HG02759 (cell line): ENCODE measurements around the gene NLGN4X.

Experiments
- ATAC-seq: cut with Tn5 transposase; IDR thresholded peaks from one replicate; pipeline ENCODE4 v1.9.1; 2021; ENCODE audit warnings: mild to moderate bottlenecking, moderate library complexity; ENCODE audit not compliant: unreplicated experiment

Gene NLGN4X

DNA sequence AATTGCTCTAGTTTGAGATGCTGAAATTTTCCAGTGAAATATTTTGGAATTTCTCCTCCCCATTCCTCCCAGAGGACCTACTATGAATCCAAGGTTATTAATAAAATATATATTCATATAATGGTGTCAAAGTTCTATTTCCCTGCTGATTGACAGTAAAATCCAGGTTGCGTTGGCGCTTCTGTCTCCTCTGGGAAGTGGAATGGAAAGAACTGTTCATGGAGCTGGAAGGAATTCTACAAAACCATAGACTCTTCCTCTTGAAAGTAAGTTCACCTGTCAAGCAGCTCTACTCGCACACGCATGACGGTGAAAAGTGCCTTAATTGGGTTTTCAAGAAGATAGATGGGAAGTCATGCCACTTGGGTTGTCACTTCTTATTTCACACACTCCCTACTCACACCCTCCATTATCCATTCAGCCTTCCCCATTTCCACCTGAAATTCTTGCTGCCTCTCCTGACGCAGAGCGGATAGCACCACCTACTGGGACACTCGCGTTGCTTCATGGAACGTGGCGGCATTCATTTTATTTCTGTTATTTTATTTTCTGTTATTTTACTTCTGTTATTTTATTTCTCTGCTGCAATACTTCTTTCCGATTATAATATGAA lies 351.6 kb downstream of the NLGN4X start:
- ATAC-seq: no peak

DNA sequence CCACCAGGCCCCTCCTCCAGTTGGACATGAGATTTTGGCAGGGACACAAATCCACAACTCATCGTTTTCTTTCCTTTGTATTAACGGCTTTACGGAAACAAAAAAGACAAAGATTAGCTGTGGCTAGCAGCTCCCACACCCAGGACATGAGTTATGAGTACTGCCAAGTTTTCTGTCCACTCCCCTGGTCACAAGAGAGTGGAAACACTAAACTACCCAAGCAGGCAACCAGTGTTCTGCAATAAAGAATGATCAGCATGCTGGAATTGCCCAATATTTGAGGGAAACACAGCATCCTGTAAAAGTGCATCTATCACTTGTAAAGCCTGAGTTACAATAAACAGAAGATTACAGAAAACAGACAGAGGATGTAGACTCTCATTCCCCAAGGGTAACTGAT lies 358.4 kb downstream of the NLGN4X start:
- ATAC-seq: no peak

DNA sequence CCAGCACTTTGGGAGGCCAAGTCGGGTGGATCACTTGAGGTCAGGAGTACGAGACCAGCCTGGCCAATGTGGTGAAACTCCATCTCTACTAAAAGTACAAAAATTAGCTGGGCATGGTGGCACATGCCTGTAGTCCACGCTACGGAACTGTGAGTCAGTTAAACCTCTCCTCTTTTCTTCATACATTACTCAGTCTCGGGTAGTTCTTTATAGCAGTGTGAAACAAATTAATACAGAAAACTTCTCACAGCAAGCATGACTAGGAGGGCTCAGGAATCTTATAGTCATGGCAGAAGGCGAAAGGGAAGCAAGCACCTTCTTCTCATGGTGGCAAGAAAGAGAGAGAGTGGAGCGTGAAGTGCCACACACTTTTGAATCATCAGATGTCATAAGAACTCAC lies 358.9 kb downstream of the NLGN4X start:
- no peak for ATAC-seq

DNA sequence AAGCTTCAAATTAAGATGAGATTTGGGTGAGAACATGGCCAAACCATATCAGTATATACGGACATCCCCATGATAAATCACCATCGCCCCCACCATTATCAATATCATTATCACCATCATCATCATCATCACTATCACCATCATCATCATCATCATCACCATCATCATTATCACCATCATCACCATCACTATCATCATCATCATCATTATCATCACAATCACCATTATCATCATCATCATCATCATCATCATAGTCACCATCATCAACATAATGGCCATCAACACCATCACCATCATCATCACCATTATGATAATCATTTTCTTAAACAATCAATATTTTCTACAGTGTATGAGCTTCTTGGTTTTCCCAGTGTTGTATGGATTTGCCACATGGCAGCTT lies 360.9 kb downstream of the NLGN4X start:
- ATAC-seq: no peak

DNA sequence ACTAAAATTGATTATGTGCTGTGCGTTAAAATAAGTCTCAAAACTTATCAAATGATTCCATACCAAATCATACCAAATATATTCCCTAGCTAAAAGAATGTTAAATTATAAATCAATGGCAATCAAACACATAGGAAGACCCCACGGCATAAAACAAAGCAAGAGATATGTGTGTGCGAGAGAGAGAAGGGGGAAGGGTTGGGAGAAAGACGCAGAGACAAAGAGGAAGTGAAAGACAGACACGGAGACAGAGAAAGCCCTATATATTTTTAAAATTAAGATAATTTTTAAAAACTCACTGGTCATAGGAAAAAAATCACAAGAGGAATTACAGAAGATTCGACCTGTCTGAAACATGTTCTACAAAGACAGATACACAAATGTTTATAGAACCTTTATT lies 371.4 kb downstream of the NLGN4X start:
- ATAC-seq: no peak

DNA sequence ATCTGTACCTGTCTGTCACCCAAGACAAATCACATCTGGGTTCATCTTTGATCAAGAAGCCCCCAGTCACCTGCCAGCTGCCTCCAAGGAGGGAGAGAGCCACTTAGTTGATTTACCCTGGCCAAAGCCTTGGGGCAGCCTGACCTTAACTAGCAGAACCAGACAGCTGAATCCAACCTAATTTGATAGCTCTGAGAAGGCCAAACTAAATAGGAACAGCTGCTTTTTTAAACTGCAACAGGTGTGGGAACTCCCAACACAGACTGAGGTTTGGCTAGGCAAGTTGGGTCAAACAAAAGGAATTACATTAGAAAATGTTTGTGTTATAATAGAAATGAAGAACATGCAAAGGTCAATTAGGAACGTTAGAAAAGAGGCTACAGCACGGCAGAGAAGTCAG lies 375.7 kb downstream of the NLGN4X start:
- no peak for ATAC-seq

DNA sequence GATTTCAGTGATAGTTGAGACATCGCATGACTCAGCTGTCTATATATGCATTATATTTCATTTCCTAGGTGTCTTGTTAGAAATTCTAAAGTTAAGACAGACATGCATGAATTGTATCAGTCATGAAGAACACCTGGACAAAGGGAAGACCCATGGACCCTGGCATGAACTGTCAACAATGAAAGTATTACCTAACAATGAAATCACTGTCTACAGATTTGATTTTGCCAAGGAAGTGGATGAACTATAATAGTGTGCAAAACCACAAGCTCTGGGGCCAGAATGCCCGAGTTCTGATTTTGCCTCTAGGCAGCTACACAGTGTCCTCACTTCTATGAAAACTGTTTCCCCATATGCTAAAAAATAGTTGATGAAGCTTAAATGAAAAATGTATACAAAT lies 386.1 kb downstream of the NLGN4X start:
- no peak for ATAC-seq
